ENCODE data around the gene GAB2. TPM values are rescaled to one million over a fixed set of nuclear protein-coding genes. Genes with fewer than 3 reads are reported as not detected.

The GAB2 gene
- total and polyA plus RNA-seq, 2 of the 13 experiments (the other 11 are each of a cell fraction or from before 2014, with no cell fraction given), result 4.1 to 8.6 TPM

DNA sequence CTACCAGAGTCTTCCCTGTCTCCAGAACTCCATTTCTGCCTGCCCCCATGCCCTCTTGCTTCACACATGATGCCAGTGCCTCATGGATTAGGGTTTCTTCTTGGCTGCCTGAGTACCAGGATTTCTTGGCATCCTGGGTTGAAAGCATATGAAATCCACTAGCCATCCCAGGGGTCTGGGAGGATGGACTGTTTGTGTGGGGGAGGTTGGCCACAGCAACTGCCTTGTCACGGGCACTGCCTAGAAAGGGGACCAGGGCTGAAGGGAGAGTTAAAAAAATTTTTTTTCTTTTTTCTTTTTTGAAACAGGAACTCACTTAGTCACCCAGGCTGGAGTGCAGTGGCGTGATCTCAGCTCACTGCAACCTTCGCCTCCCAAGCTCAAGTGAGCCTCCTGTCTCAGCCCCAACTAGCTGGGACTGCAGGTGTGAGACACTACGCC lies 224.7 kb downstream of the GAB2 start:
- H3K4me3 ChIP-seq (replicated peaks in 1 of 3; ENCODE audit: insufficient read depth in 1 of 3, low read depth in 2 of 3, low read length in 3 of 3), result no peak overlapping the region
- DNase-seq (ENCODE audit: low spot score) (no peak), FAIRE-seq (no peak), ATAC-seq (no peak)
- BruUV-seq (replicated peaks), result no TSS peak
- peaks cover 64% of the 10 kb centered on the region for H3K4me1 ChIP-seq (ENCODE audit: insufficient read depth, low read length)
- H3K36me3 ChIP-seq (replicated peaks in 1 of 2; ENCODE audit: control insufficient read depth in 1 of 2, insufficient read depth in 2 of 2, low read length in 2 of 2), result peaks cover 4 to 5% of the 10 kb centered on the region in 2 experiments; a peak in 2 of 5 replicates
- H3K27ac ChIP-seq (ENCODE audit: extremely low read length, insufficient read depth, low read length), result peak overlapping the region; percentile 36
- intact Hi-C loops (cut with micrococcal nuclease; ENCODE audit: unreplicated experiment) (no loop called here), in situ Hi-C loops (cut with HindIII; ENCODE audit: extremely low pct_ligation_motif_present, low pct_unique_long_range_greater_than_20kb) (no loop called here)
- no peak overlapping the region for H3K9ac ChIP-seq (ENCODE audit: insufficient read depth, low read depth, low read length)
- ChIA-PET POLR2A (interaction anchor here (1.5 to 1.7 kb wide), 3 partner anchors 9 to 382 kb away, joined by 3 to 9 read pairs (median 5); partner anchors contain the start of genes INTS4 and NARS2), CTCF (ENCODE audit: low intra/inter-chr PET ratio, low total read pairs) (no interaction called here)
- no peak overlapping the region for H2AFZ ChIP-seq (ENCODE audit: low read length)
- 99% methylated on average over 4 of the region's 4 CpGs for WGBS (ENCODE audit: low lambda C conversion rate)
- no peaks in the 10 kb centered on the region for H4K20me1 ChIP-seq (ENCODE audit: insufficient read depth, low read length)
- no peaks in the 10 kb centered on the region for H3K9me3 ChIP-seq (ENCODE audit: low read length)
- H3K4me2 ChIP-seq (ENCODE audit: low read depth, low read length), result no peak overlapping the region
- H3K27me3 ChIP-seq (ENCODE audit: control insufficient read depth in 1 of 2, insufficient read depth in 2 of 2, low read length in 2 of 2), result no peaks in the 10 kb centered on the region; a peak in 1 of 5 replicates
- peaks cover 3% of the 10 kb centered on the region for H3K79me2 ChIP-seq (ENCODE audit: insufficient read depth, low read length)
- no peak for TF ChIP-seq GTF3A (CRISPR knock-in tag; conservative IDR thresholded peaks at IDR 0.05)
- TF ChIP-seq, protein P1, sequence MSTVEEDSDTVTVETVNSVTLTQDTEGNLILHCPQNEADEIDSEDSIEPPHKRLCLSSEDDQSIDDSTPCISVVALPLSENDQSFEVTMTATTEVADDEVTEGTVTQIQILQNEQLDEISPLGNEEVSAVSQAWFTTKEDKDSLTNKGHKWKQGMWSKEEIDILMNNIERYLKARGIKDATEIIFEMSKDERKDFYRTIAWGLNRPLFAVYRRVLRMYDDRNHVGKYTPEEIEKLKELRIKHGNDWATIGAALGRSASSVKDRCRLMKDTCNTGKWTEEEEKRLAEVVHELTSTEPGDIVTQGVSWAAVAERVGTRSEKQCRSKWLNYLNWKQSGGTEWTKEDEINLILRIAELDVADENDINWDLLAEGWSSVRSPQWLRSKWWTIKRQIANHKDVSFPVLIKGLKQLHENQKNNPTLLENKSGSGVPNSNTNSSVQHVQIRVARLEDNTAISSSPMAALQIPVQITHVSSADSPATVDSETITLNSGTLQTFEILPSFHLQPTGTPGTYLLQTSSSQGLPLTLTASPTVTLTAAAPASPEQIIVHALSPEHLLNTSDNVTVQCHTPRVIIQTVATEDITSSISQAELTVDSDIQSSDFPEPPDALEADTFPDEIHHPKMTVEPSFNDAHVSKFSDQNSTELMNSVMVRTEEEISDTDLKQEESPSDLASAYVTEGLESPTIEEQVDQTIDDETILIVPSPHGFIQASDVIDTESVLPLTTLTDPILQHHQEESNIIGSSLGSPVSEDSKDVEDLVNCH (CRISPR knock-in tag; IDR thresholded peaks at IDR 0.05), result no peak
- no peak for TF ChIP-seq U2AF2 (IDR thresholded peaks at IDR 0.05; ENCODE audit: low read depth, low read length)
- no peak for TF ChIP-seq IKZF4 (CRISPR knock-in tag; IDR thresholded peaks at IDR 0.05; ENCODE audit: borderline replicate concordance, low read depth, not compliant biosample characterization)
- TF ChIP-seq, protein P2, sequence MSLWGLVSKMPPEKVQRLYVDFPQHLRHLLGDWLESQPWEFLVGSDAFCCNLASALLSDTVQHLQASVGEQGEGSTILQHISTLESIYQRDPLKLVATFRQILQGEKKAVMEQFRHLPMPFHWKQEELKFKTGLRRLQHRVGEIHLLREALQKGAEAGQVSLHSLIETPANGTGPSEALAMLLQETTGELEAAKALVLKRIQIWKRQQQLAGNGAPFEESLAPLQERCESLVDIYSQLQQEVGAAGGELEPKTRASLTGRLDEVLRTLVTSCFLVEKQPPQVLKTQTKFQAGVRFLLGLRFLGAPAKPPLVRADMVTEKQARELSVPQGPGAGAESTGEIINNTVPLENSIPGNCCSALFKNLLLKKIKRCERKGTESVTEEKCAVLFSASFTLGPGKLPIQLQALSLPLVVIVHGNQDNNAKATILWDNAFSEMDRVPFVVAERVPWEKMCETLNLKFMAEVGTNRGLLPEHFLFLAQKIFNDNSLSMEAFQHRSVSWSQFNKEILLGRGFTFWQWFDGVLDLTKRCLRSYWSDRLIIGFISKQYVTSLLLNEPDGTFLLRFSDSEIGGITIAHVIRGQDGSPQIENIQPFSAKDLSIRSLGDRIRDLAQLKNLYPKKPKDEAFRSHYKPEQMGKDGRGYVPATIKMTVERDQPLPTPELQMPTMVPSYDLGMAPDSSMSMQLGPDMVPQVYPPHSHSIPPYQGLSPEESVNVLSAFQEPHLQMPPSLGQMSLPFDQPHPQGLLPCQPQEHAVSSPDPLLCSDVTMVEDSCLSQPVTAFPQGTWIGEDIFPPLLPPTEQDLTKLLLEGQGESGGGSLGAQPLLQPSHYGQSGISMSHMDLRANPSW (CRISPR knock-in tag; IDR thresholded peaks at IDR 0.05; ENCODE audit: borderline replicate concordance), result no peak
- no peak for TF ChIP-seq NFE2 (CRISPR knock-in tag; IDR thresholded peaks at IDR 0.05)
- TF ChIP-seq, protein P3, sequence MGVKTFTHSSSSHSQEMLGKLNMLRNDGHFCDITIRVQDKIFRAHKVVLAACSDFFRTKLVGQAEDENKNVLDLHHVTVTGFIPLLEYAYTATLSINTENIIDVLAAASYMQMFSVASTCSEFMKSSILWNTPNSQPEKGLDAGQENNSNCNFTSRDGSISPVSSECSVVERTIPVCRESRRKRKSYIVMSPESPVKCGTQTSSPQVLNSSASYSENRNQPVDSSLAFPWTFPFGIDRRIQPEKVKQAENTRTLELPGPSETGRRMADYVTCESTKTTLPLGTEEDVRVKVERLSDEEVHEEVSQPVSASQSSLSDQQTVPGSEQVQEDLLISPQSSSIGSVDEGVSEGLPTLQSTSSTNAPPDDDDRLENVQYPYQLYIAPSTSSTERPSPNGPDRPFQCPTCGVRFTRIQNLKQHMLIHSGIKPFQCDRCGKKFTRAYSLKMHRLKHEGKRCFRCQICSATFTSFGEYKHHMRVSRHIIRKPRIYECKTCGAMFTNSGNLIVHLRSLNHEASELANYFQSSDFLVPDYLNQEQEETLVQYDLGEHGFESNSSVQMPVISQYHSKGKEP (CRISPR knock-in tag; IDR thresholded peaks at IDR 0.05), result no peak
- TF ChIP-seq PRPF4 (IDR thresholded peaks at IDR 0.05; ENCODE audit: low read depth, low read length, poor library complexity, severe bottlenecking), result no peak
- TF ChIP-seq THYN1 (CRISPR knock-in tag; IDR thresholded peaks at IDR 0.05; ENCODE audit: borderline replicate concordance, low read depth), result no peak
- TF ChIP-seq ZEB1 (IDR thresholded peaks at IDR 0.05; ENCODE audit: insufficient replicate concordance, low read depth), result no peak
- TF ChIP-seq ZNF292 (CRISPR knock-in tag; IDR thresholded peaks at IDR 0.05; ENCODE audit: borderline replicate concordance, low read depth), result no peak
- TF ChIP-seq SIN3A (IDR thresholded peaks at IDR 0.05; ENCODE audit: borderline replicate concordance, low read depth, low read length), result no peak
- no peak for TF ChIP-seq ZNF749 (CRISPR knock-in tag; IDR thresholded peaks at IDR 0.05; ENCODE audit: borderline replicate concordance)
- TF ChIP-seq ZFP36 (IDR thresholded peaks at IDR 0.05; ENCODE audit: borderline replicate concordance, low read depth, low read length, partially characterized antibody), result no peak
- TF ChIP-seq, protein P4, sequence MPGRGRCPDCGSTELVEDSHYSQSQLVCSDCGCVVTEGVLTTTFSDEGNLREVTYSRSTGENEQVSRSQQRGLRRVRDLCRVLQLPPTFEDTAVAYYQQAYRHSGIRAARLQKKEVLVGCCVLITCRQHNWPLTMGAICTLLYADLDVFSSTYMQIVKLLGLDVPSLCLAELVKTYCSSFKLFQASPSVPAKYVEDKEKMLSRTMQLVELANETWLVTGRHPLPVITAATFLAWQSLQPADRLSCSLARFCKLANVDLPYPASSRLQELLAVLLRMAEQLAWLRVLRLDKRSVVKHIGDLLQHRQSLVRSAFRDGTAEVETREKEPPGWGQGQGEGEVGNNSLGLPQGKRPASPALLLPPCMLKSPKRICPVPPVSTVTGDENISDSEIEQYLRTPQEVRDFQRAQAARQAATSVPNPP (CRISPR knock-in tag; IDR thresholded peaks at IDR 0.05), result no peak
